ENCODE data around the gene PAPPA2.

Gene PAPPA2

GRCh38 chr1:176841238-176841637 is 378.3 kb downstream of the PAPPA2 start:
- H3K9ac ChIP-seq (ENCODE audit: low read depth in 1 of 2, low read length in 2 of 2), result no peak overlapping the region
- no peak overlapping the region for H3K27ac ChIP-seq (ENCODE audit: low read depth in 2 of 2, low read length in 2 of 2)
- no peaks in the 10 kb centered on the region for H3K9me3 ChIP-seq (ENCODE audit: control insufficient read depth in 2 of 2, low read length in 2 of 2)
- H3K27me3 ChIP-seq (ENCODE audit: control insufficient read depth in 2 of 2, insufficient read depth in 2 of 2, low read length in 2 of 2), result no peaks in the 10 kb centered on the region
- no peaks in the 10 kb centered on the region for H3K4me1 ChIP-seq (ENCODE audit: control insufficient read depth in 2 of 2, insufficient read depth in 2 of 2, low read length in 2 of 2)
- no peak overlapping the region for H3K4me3 ChIP-seq (ENCODE audit: low read length in 2 of 2)
- no peaks in the 10 kb centered on the region for H3K36me3 ChIP-seq (ENCODE audit: control insufficient read depth in 2 of 2, insufficient read depth in 2 of 2, low read length in 2 of 2)

- no peak overlapping the region for H3K27ac ChIP-seq (ENCODE audit: low read depth in 2 of 2, low read length in 2 of 2)
- no peaks in the 10 kb centered on the region for H3K36me3 ChIP-seq (ENCODE audit: control insufficient read depth in 2 of 2, insufficient read depth in 2 of 2, low read length in 2 of 2)
- H3K9me3 ChIP-seq (ENCODE audit: control insufficient read depth in 2 of 2, low read length in 2 of 2), result no peaks in the 10 kb centered on the region
- H3K4me3 ChIP-seq (ENCODE audit: low read length in 2 of 2), result no peak overlapping the region
- H3K9ac ChIP-seq (ENCODE audit: low read depth in 1 of 2, low read length in 2 of 2), result no peak overlapping the region
- no peaks in the 10 kb centered on the region for H3K4me1 ChIP-seq (ENCODE audit: control insufficient read depth in 2 of 2, insufficient read depth in 2 of 2, low read length in 2 of 2)
- H3K27me3 ChIP-seq (ENCODE audit: control insufficient read depth in 2 of 2, insufficient read depth in 2 of 2, low read length in 2 of 2), result no peaks in the 10 kb centered on the region
Measured at GRCh38 chr1:176843352-176844297, 380.6 kb downstream of the PAPPA2 start.

GRCh38 chr1:176847052-176847451 is 384.1 kb downstream of the PAPPA2 start:
- Histone ChIP-seq H3K9ac (ENCODE audit: low read depth in 1 of 2, low read length in 2 of 2) (no peak overlapping the region), H3K9me3 (ENCODE audit: control insufficient read depth in 2 of 2, low read length in 2 of 2) (no peaks in the 10 kb centered on the region), H3K36me3 (ENCODE audit: control insufficient read depth in 2 of 2, insufficient read depth in 2 of 2, low read length in 2 of 2) (no peaks in the 10 kb centered on the region), H3K4me1 (ENCODE audit: control insufficient read depth in 2 of 2, insufficient read depth in 2 of 2, low read length in 2 of 2) (no peaks in the 10 kb centered on the region), H3K27ac (ENCODE audit: low read depth in 2 of 2, low read length in 2 of 2) (no peak overlapping the region), H3K27me3 (ENCODE audit: control insufficient read depth in 2 of 2, insufficient read depth in 2 of 2, low read length in 2 of 2) (no peaks in the 10 kb centered on the region), H3K4me3 (ENCODE audit: low read length in 2 of 2) (no peak overlapping the region)

GRCh38 chr1:176849281-176849680 is 386.3 kb downstream of the PAPPA2 start:
- no peaks in the 10 kb centered on the region for H3K4me1 ChIP-seq (ENCODE audit: control insufficient read depth in 2 of 2, insufficient read depth in 2 of 2, low read length in 2 of 2)
- no peak overlapping the region for H3K27ac ChIP-seq (ENCODE audit: low read depth in 2 of 2, low read length in 2 of 2)
- H3K4me3 ChIP-seq (ENCODE audit: low read length in 2 of 2), result no peak overlapping the region
- H3K27me3 ChIP-seq (ENCODE audit: control insufficient read depth in 2 of 2, insufficient read depth in 2 of 2, low read length in 2 of 2), result no peaks in the 10 kb centered on the region
- no peak overlapping the region for H3K9ac ChIP-seq (ENCODE audit: low read depth in 1 of 2, low read length in 2 of 2)
- H3K36me3 ChIP-seq (ENCODE audit: control insufficient read depth in 2 of 2, insufficient read depth in 2 of 2, low read length in 2 of 2), result no peaks in the 10 kb centered on the region
- no peaks in the 10 kb centered on the region for H3K9me3 ChIP-seq (ENCODE audit: control insufficient read depth in 2 of 2, low read length in 2 of 2)

- H3K9ac ChIP-seq (ENCODE audit: low read depth in 1 of 2, low read length in 2 of 2), result no peak overlapping the region
- H3K27ac ChIP-seq (ENCODE audit: low read depth in 2 of 2, low read length in 2 of 2), result no peak overlapping the region
- no peaks in the 10 kb centered on the region for H3K36me3 ChIP-seq (ENCODE audit: control insufficient read depth in 2 of 2, insufficient read depth in 2 of 2, low read length in 2 of 2)
- H3K9me3 ChIP-seq (ENCODE audit: control insufficient read depth in 2 of 2, low read length in 2 of 2), result no peaks in the 10 kb centered on the region
- no peaks in the 10 kb centered on the region for H3K27me3 ChIP-seq (ENCODE audit: control insufficient read depth in 2 of 2, insufficient read depth in 2 of 2, low read length in 2 of 2)
- no peak overlapping the region for H3K4me3 ChIP-seq (ENCODE audit: low read length in 2 of 2)
- no peaks in the 10 kb centered on the region for H3K4me1 ChIP-seq (ENCODE audit: control insufficient read depth in 2 of 2, insufficient read depth in 2 of 2, low read length in 2 of 2)
Measured at GRCh38 chr1:176850871-176851270, 387.9 kb downstream of the PAPPA2 start.

- Histone ChIP-seq H3K36me3 (ENCODE audit: control insufficient read depth in 2 of 2, insufficient read depth in 2 of 2, low read length in 2 of 2) (no peaks in the 10 kb centered on the region), H3K9ac (ENCODE audit: low read depth in 1 of 2, low read length in 2 of 2) (no peak overlapping the region), H3K27ac (ENCODE audit: low read depth in 2 of 2, low read length in 2 of 2) (no peak overlapping the region), H3K4me1 (ENCODE audit: control insufficient read depth in 2 of 2, insufficient read depth in 2 of 2, low read length in 2 of 2) (no peaks in the 10 kb centered on the region), H3K9me3 (ENCODE audit: control insufficient read depth in 2 of 2, low read length in 2 of 2) (no peaks in the 10 kb centered on the region), H3K27me3 (ENCODE audit: control insufficient read depth in 2 of 2, insufficient read depth in 2 of 2, low read length in 2 of 2) (no peaks in the 10 kb centered on the region), H3K4me3 (ENCODE audit: low read length in 2 of 2) (no peak overlapping the region)
Measured at GRCh38 chr1:176852124-176852523, 389.1 kb downstream of the PAPPA2 start.

GRCh38 chr1:176853503-176853902 is 390.5 kb downstream of the PAPPA2 start:
- no peaks in the 10 kb centered on the region for H3K4me1 ChIP-seq (ENCODE audit: control insufficient read depth in 2 of 2, insufficient read depth in 2 of 2, low read length in 2 of 2)
- no peak overlapping the region for H3K27ac ChIP-seq (ENCODE audit: low read depth in 2 of 2, low read length in 2 of 2)

GRCh38 chr1:176854121-176854520 is 391.1 kb downstream of the PAPPA2 start:
- no peaks in the 10 kb centered on the region for H3K27me3 ChIP-seq (ENCODE audit: control insufficient read depth in 2 of 2, insufficient read depth in 2 of 2, low read length in 2 of 2)
- no peak overlapping the region for H3K9ac ChIP-seq (ENCODE audit: low read depth in 1 of 2, low read length in 2 of 2)
- no peaks in the 10 kb centered on the region for H3K9me3 ChIP-seq (ENCODE audit: control insufficient read depth in 2 of 2, low read length in 2 of 2)
- H3K4me1 ChIP-seq (ENCODE audit: control insufficient read depth in 2 of 2, insufficient read depth in 2 of 2, low read length in 2 of 2), result no peaks in the 10 kb centered on the region
- H3K27ac ChIP-seq (ENCODE audit: low read depth in 2 of 2, low read length in 2 of 2), result no peak overlapping the region
- H3K36me3 ChIP-seq (ENCODE audit: control insufficient read depth in 2 of 2, insufficient read depth in 2 of 2, low read length in 2 of 2), result no peaks in the 10 kb centered on the region
- no peak overlapping the region for H3K4me3 ChIP-seq (ENCODE audit: low read length in 2 of 2)

More at GRCh38 chr1:176853503-176853902, 390.5 kb downstream of the PAPPA2 start:
- H3K27me3 ChIP-seq (ENCODE audit: control insufficient read depth in 2 of 2, insufficient read depth in 2 of 2, low read length in 2 of 2), result no peaks in the 10 kb centered on the region
- H3K9ac ChIP-seq (ENCODE audit: low read depth in 1 of 2, low read length in 2 of 2), result no peak overlapping the region
- no peak overlapping the region for H3K4me3 ChIP-seq (ENCODE audit: low read length in 2 of 2)
- no peaks in the 10 kb centered on the region for H3K9me3 ChIP-seq (ENCODE audit: control insufficient read depth in 2 of 2, low read length in 2 of 2)
- no peaks in the 10 kb centered on the region for H3K36me3 ChIP-seq (ENCODE audit: control insufficient read depth in 2 of 2, insufficient read depth in 2 of 2, low read length in 2 of 2)

GRCh38 chr1:176854758-176855745 is 392.1 kb downstream of the PAPPA2 start:
- H3K36me3 ChIP-seq (ENCODE audit: control insufficient read depth in 2 of 2, insufficient read depth in 2 of 2, low read length in 2 of 2), result no peaks in the 10 kb centered on the region
- H3K4me3 ChIP-seq (ENCODE audit: low read length in 2 of 2), result no peak overlapping the region
- H3K27ac ChIP-seq (ENCODE audit: low read depth in 2 of 2, low read length in 2 of 2), result no peak overlapping the region
- H3K9me3 ChIP-seq (ENCODE audit: control insufficient read depth in 2 of 2, low read length in 2 of 2), result no peaks in the 10 kb centered on the region
- no peak overlapping the region for H3K9ac ChIP-seq (ENCODE audit: low read depth in 1 of 2, low read length in 2 of 2)
- no peaks in the 10 kb centered on the region for H3K4me1 ChIP-seq (ENCODE audit: control insufficient read depth in 2 of 2, insufficient read depth in 2 of 2, low read length in 2 of 2)
- no peaks in the 10 kb centered on the region for H3K27me3 ChIP-seq (ENCODE audit: control insufficient read depth in 2 of 2, insufficient read depth in 2 of 2, low read length in 2 of 2)

GRCh38 chr1:176857632-176858031 is 394.7 kb downstream of the PAPPA2 start:
- no peak overlapping the region for H3K9ac ChIP-seq (ENCODE audit: low read depth in 1 of 2, low read length in 2 of 2)
- no peak overlapping the region for H3K4me3 ChIP-seq (ENCODE audit: low read length in 2 of 2)
- H3K27ac ChIP-seq (ENCODE audit: low read depth in 2 of 2, low read length in 2 of 2), result no peak overlapping the region
- no peaks in the 10 kb centered on the region for H3K4me1 ChIP-seq (ENCODE audit: control insufficient read depth in 2 of 2, insufficient read depth in 2 of 2, low read length in 2 of 2)
- no peaks in the 10 kb centered on the region for H3K36me3 ChIP-seq (ENCODE audit: control insufficient read depth in 2 of 2, insufficient read depth in 2 of 2, low read length in 2 of 2)
- H3K27me3 ChIP-seq (ENCODE audit: control insufficient read depth in 2 of 2, insufficient read depth in 2 of 2, low read length in 2 of 2), result no peaks in the 10 kb centered on the region
- no peaks in the 10 kb centered on the region for H3K9me3 ChIP-seq (ENCODE audit: control insufficient read depth in 2 of 2, low read length in 2 of 2)
